GM23338 (cell line): ENCODE results near the gene ABL1. TPM values are rescaled to one million over a fixed set of nuclear protein-coding genes. Genes with fewer than 3 reads are reported as not detected.

Experiments
- ATAC-seq: fragments of 200-7000 bp; cut with Tn5 transposase; 3 replicates; pipeline ENCODE4 v1.9.1; 2020
- DNase-seq: peaks from one replicate; pipeline ENCODE4 v3.0.0-alpha.2; 2015; ENCODE audit warnings: low spot score
- H2AFZ ChIP-seq: fragments of 200-600 bp; sonication (generic); 2 replicates; pipeline ENCODE4 v1.8.0; 2016; ENCODE audit warnings: antibody characterized with exemption, mild to moderate bottlenecking, moderate library complexity
- H3F3A ChIP-seq: fragments of 200-600 bp; sonication (generic); replicated peaks from 2 replicates; pipeline ENCODE4 v1.8.0; 2017; ENCODE audit warnings: antibody characterized with exemption, mixed run types, low read depth
- H3K27ac ChIP-seq: fragments of 200-600 bp; sonication (generic); 2 replicates; pipeline ENCODE4 v1.6.1; 2016; ENCODE audit warnings: low read depth
- H3K27me3 ChIP-seq: fragments of 200-600 bp; sonication (generic); 2 replicates; pipeline ENCODE4 v1.8.0; 2016; ENCODE audit warnings: mild to moderate bottlenecking, mixed run types, moderate library complexity; ENCODE audit not compliant: insufficient read depth
- H3K36me3 ChIP-seq: fragments of 200-600 bp; sonication (generic); 2 replicates; pipeline ENCODE4 v1.8.0; 2016; ENCODE audit warnings: mild to moderate bottlenecking; ENCODE audit not compliant: insufficient read depth
- H3K4me1 ChIP-seq: fragments of 200-600 bp; sonication (generic); 2 replicates; pipeline ENCODE4 v1.8.0; 2016; ENCODE audit warnings: mild to moderate bottlenecking, moderate library complexity; ENCODE audit not compliant: insufficient read depth
- H3K4me2 ChIP-seq: fragments of 200-600 bp; sonication (generic); 2 replicates; pipeline ENCODE4 v1.7.1; 2017; ENCODE audit warnings: mixed run types
- H3K4me3 ChIP-seq: fragments of 200-600 bp; sonication (generic); 2 replicates; pipeline ENCODE4 v1.6.1; 2016; ENCODE audit warnings: mixed run types
- H3K79me2 ChIP-seq: fragments of 200-600 bp; sonication (generic); replicated peaks from 2 replicates; pipeline ENCODE4 v1.8.0; 2017; ENCODE audit warnings: mild to moderate bottlenecking; ENCODE audit not compliant: insufficient read depth
- H3K9me2 ChIP-seq: fragments of 200-600 bp; sonication (generic); 2 replicates; pipeline ENCODE4 v1.8.0; 2017; ENCODE audit not compliant: insufficient read depth
- H4K20me1 ChIP-seq: fragments of 200-600 bp; sonication (generic); replicated peaks from 2 replicates; pipeline ENCODE4 v1.8.0; 2017; ENCODE audit warnings: mild to moderate bottlenecking; ENCODE audit not compliant: insufficient read depth
- H3K27ac Mint-ChIP-seq: 2 replicates; pipeline ENCODE4 v1.8.0; 2020; ENCODE audit warnings: inconsistent platforms, mild to moderate bottlenecking, moderate library complexity, mixed read lengths
- H3K27me3 Mint-ChIP-seq: 3 replicates; pipeline ENCODE4 v1.8.0; 2022; ENCODE audit warnings: low read depth, mild to moderate bottlenecking, moderate library complexity, mixed read lengths, inconsistent platforms; ENCODE audit not compliant: insufficient read depth, poor library complexity
- H3K36me3 Mint-ChIP-seq: 3 replicates; pipeline ENCODE4 v1.8.0; 2021; ENCODE audit warnings: low read depth, mild to moderate bottlenecking, inconsistent platforms, moderate library complexity, mixed read lengths
- H3K4me1 Mint-ChIP-seq: 3 replicates; pipeline ENCODE4 v1.8.0; 2020; ENCODE audit warnings: mild to moderate bottlenecking, inconsistent platforms, mixed read lengths
- H3K4me3 Mint-ChIP-seq: 3 replicates; pipeline ENCODE4 v1.8.0; 2021; ENCODE audit warnings: moderate library complexity, mild to moderate bottlenecking, inconsistent platforms, mixed read lengths
- H3K9me3 Mint-ChIP-seq: 3 replicates; pipeline ENCODE4 v1.8.0; 2020; ENCODE audit warnings: moderate library complexity, mild to moderate bottlenecking, inconsistent platforms, mixed read lengths
- CREB1 ChIP-seq: fragments of 250-450 bp; sonication (Bioruptor Pico); IDR thresholded peaks from 2 replicates; pipeline ENCODE4 v1.5.0; 2020; ENCODE audit warnings: low read depth, mild to moderate bottlenecking, moderate library complexity
- CTCF ChIP-seq, 2 experiments: fragments of 200-600 bp in 1 of 2; sonication (generic) in 1 of 2; conservative IDR thresholded peaks; 2 replicates each; pipeline versions ENCODE4 v1.5.1 to v1.6.1; 2016 to 2017; ENCODE audit warnings: antibody characterized with exemption in 2 of 2, low read depth in 2 of 2, mild to moderate bottlenecking in 2 of 2, moderate library complexity in 1 of 2
- EZH2 ChIP-seq: fragments of 200-600 bp; sonication (generic); IDR thresholded peaks from one replicate; pipeline ENCODE4 v1.8.0; 2017; ENCODE audit warnings: antibody characterized with exemption, mild to moderate bottlenecking, low read depth; ENCODE audit not compliant: unreplicated experiment
- EZH2phosphoT487 ChIP-seq: fragments of 200-600 bp; sonication (generic); IDR thresholded peaks from one replicate; pipeline ENCODE4 v1.8.1; 2018; ENCODE audit warnings: antibody characterized with exemption; ENCODE audit not compliant: unreplicated experiment
- JUNB ChIP-seq: IDR thresholded peaks from one replicate; pipeline ENCODE4 v1.6.1; 2016; ENCODE audit warnings: antibody characterized with exemption; ENCODE audit not compliant: unreplicated experiment
- NANOG ChIP-seq: IDR thresholded peaks from 2 replicates; pipeline ENCODE4 v1.6.1; 2016; ENCODE audit warnings: antibody characterized with exemption, borderline replicate concordance
- POLR2AphosphoS5 ChIP-seq: IDR thresholded peaks from 2 replicates; pipeline ENCODE4 v1.6.1; 2016; ENCODE audit warnings: antibody characterized with exemption, low read depth
- STAT1 ChIP-seq: IDR thresholded peaks from one replicate; pipeline ENCODE4 v1.6.1; 2016; ENCODE audit warnings: antibody characterized with exemption; ENCODE audit not compliant: unreplicated experiment
- ZNF114 ChIP-seq: fragments of 250-450 bp; sonication (Bioruptor Pico); IDR thresholded peaks from 2 replicates; pipeline ENCODE4 v1.5.0; 2020; ENCODE audit warnings: mild to moderate bottlenecking, moderate library complexity
- ZNF331 ChIP-seq: fragments of 250-450 bp; sonication (Bioruptor Pico); IDR thresholded peaks from 2 replicates; pipeline ENCODE4 v1.5.0; 2020; ENCODE audit warnings: low read depth, mild to moderate bottlenecking, moderate library complexity
- ZNF462 ChIP-seq: fragments of 250-450 bp; sonication (Bioruptor Pico); IDR thresholded peaks from 2 replicates; pipeline ENCODE4 v1.5.0; 2020; ENCODE audit warnings: mild to moderate bottlenecking, moderate library complexity
- polyA plus RNA-seq: library from polyadenylated mRNA; unstranded; fragments of >200 nt; fragmentation: Nextera tagmentation; extraction: Ambion mirVana; gene quantifications from 2 replicates; pipeline ENCODE4 v1.2.1, GENCODE V29; 2016
- total RNA-seq: library from RNA; depleted of rRNA; stranded (reverse); fragments of >200 nt; shearing (Covaris generic); gene quantifications from 2 replicates; pipeline ENCODE4 v1.2.3, GENCODE V29; 2014
- TF ChIP-seq, protein P1 (sequence below): IDR thresholded peaks from 2 replicates; pipeline ENCODE4 v1.6.1; 2016; ENCODE audit warnings: antibody characterized with exemption
- TF ChIP-seq, protein P2 (sequence below): IDR thresholded peaks from one replicate; pipeline ENCODE4 v1.6.1; 2018; ENCODE audit warnings: antibody characterized with exemption; ENCODE audit not compliant: unreplicated experiment

The ABL1 gene
- total and polyA plus RNA-seq, 2 experiments from 2014 or later: 20.7 to 85.1 TPM

GRCh38 chr9:130896233-130897014 is 61.4 kb downstream of the ABL1 start, which contains the start of gene QRFP:
TSS of gene QRFP (minus strand) at chr9:130896812. CDS start at chr9:130893838, 2,974 bp downstream.
- Histone ChIP-seq H3K27me3 (no peaks in the 10 kb centered on the region), H3K36me3 (no peaks in the 10 kb centered on the region), H3K4me3 (no peak within 1 kb of the TSS), H3K27ac (0 out of 2 replicates have a peak within 1 kb of the TSS, but pooled peaks have one; percentile 63), H3F3A (no peaks in the 10 kb centered on the region), H4K20me1 (no peaks in the 10 kb centered on the region), H3K4me2 (no peak within 1 kb of the TSS), H3K79me2 (no peaks in the 10 kb centered on the region), H3K9me2 (no peaks in the 10 kb centered on the region), H2AFZ (no peak within 1 kb of the TSS), H3K4me1 (no peaks in the 10 kb centered on the region)
- ATAC-seq (peak; percentile 4; the same call in 1 of the 3 replicates), DNase-seq (no peak)
- H3K27ac Mint-ChIP-seq: no peak within 1 kb of the TSS
- no peak for TF ChIP-seq POLR2AphosphoS5
- TF ChIP-seq CTCF (conservative IDR thresholded peaks at IDR 0.05; ENCODE audit: low read depth in 2 of 2): no peak
- TF ChIP-seq EZH2: no peak
- no peak for TF ChIP-seq STAT1
- TF ChIP-seq JUNB: no peak
- TF ChIP-seq ZNF114 (CRISPR knock-in tag): no peak
- no peak for TF ChIP-seq ZNF331
- TF ChIP-seq NANOG: no peak
- TF ChIP-seq ZNF462 (CRISPR knock-in tag): no peak
- TF ChIP-seq CREB1 (CRISPR knock-in tag): no peak
- TF ChIP-seq, protein P1, sequence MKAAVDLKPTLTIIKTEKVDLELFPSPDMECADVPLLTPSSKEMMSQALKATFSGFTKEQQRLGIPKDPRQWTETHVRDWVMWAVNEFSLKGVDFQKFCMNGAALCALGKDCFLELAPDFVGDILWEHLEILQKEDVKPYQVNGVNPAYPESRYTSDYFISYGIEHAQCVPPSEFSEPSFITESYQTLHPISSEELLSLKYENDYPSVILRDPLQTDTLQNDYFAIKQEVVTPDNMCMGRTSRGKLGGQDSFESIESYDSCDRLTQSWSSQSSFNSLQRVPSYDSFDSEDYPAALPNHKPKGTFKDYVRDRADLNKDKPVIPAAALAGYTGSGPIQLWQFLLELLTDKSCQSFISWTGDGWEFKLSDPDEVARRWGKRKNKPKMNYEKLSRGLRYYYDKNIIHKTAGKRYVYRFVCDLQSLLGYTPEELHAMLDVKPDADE: no peak
- TF ChIP-seq, protein P2, sequence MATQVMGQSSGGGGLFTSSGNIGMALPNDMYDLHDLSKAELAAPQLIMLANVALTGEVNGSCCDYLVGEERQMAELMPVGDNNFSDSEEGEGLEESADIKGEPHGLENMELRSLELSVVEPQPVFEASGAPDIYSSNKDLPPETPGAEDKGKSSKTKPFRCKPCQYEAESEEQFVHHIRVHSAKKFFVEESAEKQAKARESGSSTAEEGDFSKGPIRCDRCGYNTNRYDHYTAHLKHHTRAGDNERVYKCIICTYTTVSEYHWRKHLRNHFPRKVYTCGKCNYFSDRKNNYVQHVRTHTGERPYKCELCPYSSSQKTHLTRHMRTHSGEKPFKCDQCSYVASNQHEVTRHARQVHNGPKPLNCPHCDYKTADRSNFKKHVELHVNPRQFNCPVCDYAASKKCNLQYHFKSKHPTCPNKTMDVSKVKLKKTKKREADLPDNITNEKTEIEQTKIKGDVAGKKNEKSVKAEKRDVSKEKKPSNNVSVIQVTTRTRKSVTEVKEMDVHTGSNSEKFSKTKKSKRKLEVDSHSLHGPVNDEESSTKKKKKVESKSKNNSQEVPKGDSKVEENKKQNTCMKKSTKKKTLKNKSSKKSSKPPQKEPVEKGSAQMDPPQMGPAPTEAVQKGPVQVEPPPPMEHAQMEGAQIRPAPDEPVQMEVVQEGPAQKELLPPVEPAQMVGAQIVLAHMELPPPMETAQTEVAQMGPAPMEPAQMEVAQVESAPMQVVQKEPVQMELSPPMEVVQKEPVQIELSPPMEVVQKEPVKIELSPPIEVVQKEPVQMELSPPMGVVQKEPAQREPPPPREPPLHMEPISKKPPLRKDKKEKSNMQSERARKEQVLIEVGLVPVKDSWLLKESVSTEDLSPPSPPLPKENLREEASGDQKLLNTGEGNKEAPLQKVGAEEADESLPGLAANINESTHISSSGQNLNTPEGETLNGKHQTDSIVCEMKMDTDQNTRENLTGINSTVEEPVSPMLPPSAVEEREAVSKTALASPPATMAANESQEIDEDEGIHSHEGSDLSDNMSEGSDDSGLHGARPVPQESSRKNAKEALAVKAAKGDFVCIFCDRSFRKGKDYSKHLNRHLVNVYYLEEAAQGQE: no peak
- no peak for TF ChIP-seq EZH2phosphoT487
- H3K4me1 Mint-ChIP-seq: no peaks in the 10 kb centered on the region; the same call in 2 of the 3 replicates
- H3K36me3 Mint-ChIP-seq: no peaks in the 10 kb centered on the region; the same call in 2 of the 3 replicates
- no peak within 1 kb of the TSS for H3K4me3 Mint-ChIP-seq
- H3K9me3 Mint-ChIP-seq: no peaks in the 10 kb centered on the region
- H3K27me3 Mint-ChIP-seq: peaks cover 20% of the 10 kb centered on the region
